OCI-M1 (cell line): ENCODE data around the gene STAP2.

Source experiments
- DNase-seq: peaks from one replicate; lab custom pipeline; 2025; lab: John Stamatoyannopoulos, UW

Gene STAP2

GRCh38 chr19:4370418-4371041 lies 31.9 kb upstream of the STAP2 start:
- DNase-seq = no peak

- no peak for DNase-seq
Measured at GRCh38 chr19:4369888-4370260, 31.2 kb upstream of the STAP2 start.

- DNase-seq = no peak
Measured at GRCh38 chr19:4369109-4369887, 30.7 kb upstream of the STAP2 start.

- no peak for DNase-seq
Measured at GRCh38 chr19:4368128-4368820, 29.6 kb upstream of the STAP2 start.

GRCh38 chr19:4367781-4368127 lies 29.1 kb upstream of the STAP2 start:
- no peak for DNase-seq

- DNase-seq = no peak
Measured at GRCh38 chr19:4367336-4367723, 28.7 kb upstream of the STAP2 start.

- no peak for DNase-seq
Measured at GRCh38 chr19:4366666-4367335, 28.2 kb upstream of the STAP2 start.

- DNase-seq = no peak
Measured at GRCh38 chr19:4365791-4366665, 27.4 kb upstream of the STAP2 start.

GRCh38 chr19:4365341-4365740 lies 26.7 kb upstream of the STAP2 start:
- no peak for DNase-seq

- DNase-seq = no peak
Measured at GRCh38 chr19:4363571-4364304, 25.1 kb upstream of the STAP2 start.

GRCh38 chr19:4362831-4363545 lies 24.4 kb upstream of the STAP2 start:
- DNase-seq = no peak

GRCh38 chr19:4362101-4362828 lies 23.6 kb upstream of the STAP2 start:
- DNase-seq = no peak

- DNase-seq = no peak
Measured at GRCh38 chr19:4361152-4362046, 22.8 kb upstream of the STAP2 start.

GRCh38 chr19:4360641-4361151 lies 22.1 kb upstream of the STAP2 start:
- DNase-seq = no peak

GRCh38 chr19:4360081-4360569 lies 21.5 kb upstream of the STAP2 start:
- no peak for DNase-seq

GRCh38 chr19:4359627-4360000 lies 21.0 kb upstream of the STAP2 start:
- no peak for DNase-seq

- DNase-seq = no peak
Measured at GRCh38 chr19:4358709-4359626, 20.3 kb upstream of the STAP2 start.
